BLaER1 treated with 17β-estradiol and CSF1 and Interleukin-3, amounts not matched to agents 10 nM and 100 nM (cell line): ENCODE data around the gene ORC6.

Experiments
- H3K27ac ChIP-seq, 11 experiments: shearing (Covaris generic); formaldehyde crosslinking; 2 replicates each; pipeline ENCODE4 v1.8.1; 2022
- H3K27me3 ChIP-seq, 11 experiments: shearing (Covaris generic); formaldehyde crosslinking; 2 replicates each; pipeline ENCODE4 v1.8.1; 2022
- H3K36me3 ChIP-seq, 11 experiments: shearing (Covaris generic); formaldehyde crosslinking; 2 replicates each; pipeline ENCODE4 v1.8.1; 2022
- H3K4me1 ChIP-seq, 10 experiments: shearing (Covaris generic); formaldehyde crosslinking; 2 replicates each; pipeline ENCODE4 v1.8.1; 2022
- H3K4me2 ChIP-seq, 11 experiments: shearing (Covaris generic); formaldehyde crosslinking; 2 replicates each; pipeline ENCODE4 v1.8.1; 2022
- H3K4me3 ChIP-seq, 10 experiments: shearing (Covaris generic); formaldehyde crosslinking; 2 replicates each; pipeline ENCODE4 v1.8.1; 2022
- H3K9ac ChIP-seq, 11 experiments: shearing (Covaris generic); formaldehyde crosslinking; 2 replicates each; pipeline ENCODE4 v1.8.1; 2022
- H3K9me3 ChIP-seq, 11 experiments: shearing (Covaris generic); formaldehyde crosslinking; replicated peaks in 1 of 11; 2 replicates each; pipeline ENCODE4 v1.8.1; 2022
- H4K20me1 ChIP-seq, 11 experiments: shearing (Covaris generic); formaldehyde crosslinking; 2 replicates each; pipeline ENCODE4 v1.8.1; 2022
- Cebpa-rat ChIP-seq, 11 experiments: shearing (Covaris generic); IDR thresholded peaks; 2 replicates each; pipeline ENCODE4 v1.8.1; 2022

The ORC6 gene

GRCh38 chr16:46732561-46732960, 43.1 kb downstream of the ORC6 start:
- TF ChIP-seq Cebpa-rat (IDR thresholded peaks at IDR 0.05): no peak
- Histone ChIP-seq H3K9me3 (no peaks in the 10 kb centered on the region), H4K20me1 (no peaks in the 10 kb centered on the region), H3K36me3 (no peaks in the 10 kb centered on the region), H3K9ac (0 out of 22 replicates have a peak overlapping the region, but pooled peaks of 1 of the 11 experiments have one; percentile 3), H3K4me2 (peak overlapping the region in 10 of 11 experiments; percentile 7 to 63 (median 34); a peak in 12 of 22 replicates), H3K27ac (no peak overlapping the region), H3K4me1 (peaks cover 6 to 10% (median 9%) of the 10 kb centered on the region in 10 experiments; a peak in 18 of 20 replicates), H3K4me3 (no peak overlapping the region), H3K27me3 (no peaks in the 10 kb centered on the region)

GRCh38 chr16:46733319-46733830, 43.9 kb downstream of the ORC6 start:
- Histone ChIP-seq H3K4me2 (no peak overlapping the region), H3K4me1 (peaks cover 6 to 10% (median 9%) of the 10 kb centered on the region in 10 experiments; a peak in 18 of 20 replicates), H3K9me3 (no peaks in the 10 kb centered on the region), H3K4me3 (no peak overlapping the region), H3K36me3 (no peaks in the 10 kb centered on the region), H3K27ac (no peak overlapping the region), H4K20me1 (no peaks in the 10 kb centered on the region), H3K9ac (no peak overlapping the region), H3K27me3 (no peaks in the 10 kb centered on the region)
- no peak for TF ChIP-seq Cebpa-rat (IDR thresholded peaks at IDR 0.05)

GRCh38 chr16:46736695-46737094, 47.2 kb downstream of the ORC6 start:
- Histone ChIP-seq H3K36me3 (no peaks in the 10 kb centered on the region), H3K27ac (no peak overlapping the region), H3K4me1 (peaks cover 6 to 10% (median 9%) of the 10 kb centered on the region in 10 experiments; a peak in 18 of 20 replicates), H3K4me3 (no peak overlapping the region), H3K4me2 (no peak overlapping the region), H3K9me3 (no peaks in the 10 kb centered on the region), H4K20me1 (no peaks in the 10 kb centered on the region), H3K27me3 (no peaks in the 10 kb centered on the region), H3K9ac (0 out of 22 replicates have a peak overlapping the region, but pooled peaks of 1 of the 11 experiments have one; percentile 9)
- TF ChIP-seq Cebpa-rat (IDR thresholded peaks at IDR 0.05): no peak

- Histone ChIP-seq H3K9me3 (no peaks in the 10 kb centered on the region), H3K27me3 (no peaks in the 10 kb centered on the region), H3K9ac (no peak overlapping the region), H4K20me1 (no peaks in the 10 kb centered on the region), H3K4me3 (no peak overlapping the region), H3K4me1 (peaks cover 4 to 8% (median 5%) of the 10 kb centered on the region in 10 experiments), H3K27ac (no peak overlapping the region), H3K36me3 (no peaks in the 10 kb centered on the region), H3K4me2 (no peak overlapping the region)
- TF ChIP-seq Cebpa-rat (IDR thresholded peaks at IDR 0.05): no peak
Observed at GRCh38 chr16:46737621-46738214, 48.3 kb downstream of the ORC6 start.

- H3K27me3 ChIP-seq: no peaks in the 10 kb centered on the region
Observed at GRCh38 chr16:46739934-46740333, 50.5 kb downstream of the ORC6 start.

GRCh38 chr16:46743232-46743719, 53.8 kb downstream of the ORC6 start:
- Histone ChIP-seq H3K27me3 (no peaks in the 10 kb centered on the region), H3K4me1 (peaks cover 39 to 48% (median 45%) of the 10 kb centered on the region in 10 experiments), H4K20me1 (no peaks in the 10 kb centered on the region), H3K4me2 (peak overlapping the region; percentile 56 to 82 (median 73)), H3K4me3 (peak overlapping the region in 5 of 10 experiments; percentile 1 to 44 (median 21); a peak in 6 of 20 replicates), H3K9ac (peak overlapping the region; percentile 2 to 72 (median 59); a peak in 19 of 22 replicates), H3K9me3 (no peaks in the 10 kb centered on the region), H3K36me3 (no peaks in the 10 kb centered on the region), H3K27ac (peak overlapping the region; percentile 60 to 87 (median 72))
- no peak for TF ChIP-seq Cebpa-rat (IDR thresholded peaks at IDR 0.05)

More at GRCh38 chr16:46739934-46740333, 50.5 kb downstream of the ORC6 start:
- Histone ChIP-seq H3K27ac (no peak overlapping the region), H3K4me3 (no peak overlapping the region), H3K36me3 (no peaks in the 10 kb centered on the region), H3K9ac (no peak overlapping the region), H3K4me1 (peaks cover 24 to 30% (median 26%) of the 10 kb centered on the region in 10 experiments), H3K9me3 (no peaks in the 10 kb centered on the region), H3K4me2 (no peak overlapping the region), H4K20me1 (no peaks in the 10 kb centered on the region)
- TF ChIP-seq Cebpa-rat (IDR thresholded peaks at IDR 0.05): no peak

- H4K20me1 ChIP-seq: no peaks in the 10 kb centered on the region
- no peak overlapping the region for H3K9ac ChIP-seq
- no peak overlapping the region for H3K27ac ChIP-seq
- no peaks in the 10 kb centered on the region for H3K9me3 ChIP-seq
- peak overlapping the region in 10 of 11 experiments; percentile 5 to 82 (median 66); a peak in 14 of 22 replicates for H3K4me2 ChIP-seq
- H3K4me3 ChIP-seq: no peak overlapping the region
- H3K27me3 ChIP-seq: no peaks in the 10 kb centered on the region
- H3K4me1 ChIP-seq: peaks cover 49 to 66% (median 59%) of the 10 kb centered on the region in 10 experiments
- TF ChIP-seq Cebpa-rat (IDR thresholded peaks at IDR 0.05): no peak
- H3K36me3 ChIP-seq: no peaks in the 10 kb centered on the region
Observed at GRCh38 chr16:46745617-46746016, 56.2 kb downstream of the ORC6 start.

- TF ChIP-seq Cebpa-rat (IDR thresholded peaks at IDR 0.05): no peak
- Histone ChIP-seq H3K4me2 (peak overlapping the region in 3 of 11 experiments; percentile 61 to 69 (median 68); a peak in 4 of 22 replicates), H3K27ac (0 out of 22 replicates have a peak overlapping the region, but pooled peaks of 1 of the 11 experiments have one; percentile 8), H3K9me3 (no peaks in the 10 kb centered on the region), H3K27me3 (no peaks in the 10 kb centered on the region), H3K4me1 (peaks cover 48 to 66% (median 58%) of the 10 kb centered on the region in 10 experiments), H3K36me3 (no peaks in the 10 kb centered on the region), H3K4me3 (no peak overlapping the region), H3K9ac (no peak overlapping the region), H4K20me1 (no peaks in the 10 kb centered on the region)
Observed at GRCh38 chr16:46746821-46747776, 57.6 kb downstream of the ORC6 start.
